Measurements from ENCODE around the gene HDGF.
"Not testable (repeated sequence)": the region's sequence is repeated elsewhere in the genome, so short reads cannot be mapped to it uniquely, and the experiment has no call there.

Gene HDGF

GRCh38 chr1:156760092-156760795 lies 8.8 kb upstream of the HDGF start:
- Histone ChIP-seq H2BK5ac (ENCODE audit: low read depth, low read length, poor library complexity) (no peak overlapping the region), H3K18ac (ENCODE audit: low read length) (no peak overlapping the region), H3K4me1 (ENCODE audit: control insufficient read depth in 1 of 2, insufficient read depth in 2 of 2, low read length in 2 of 2) (no peaks in the 10 kb centered on the region), H4K91ac (ENCODE audit: low read depth, low read length) (no peak overlapping the region), H4K12ac (ENCODE audit: low read depth, low read length) (no peak overlapping the region), H3K27me3 (ENCODE audit: insufficient read depth, low read length) (no peaks in the 10 kb centered on the region), H3K4ac (ENCODE audit: low read depth, low read length) (no peak overlapping the region), H3K27ac (ENCODE audit: low read depth, low read length) (no peak overlapping the region), H3K79me1 (ENCODE audit: low read length) (no peaks in the 10 kb centered on the region), H3K23ac (ENCODE audit: low read length) (no peak overlapping the region), H3K9me3 (ENCODE audit: insufficient read depth, low read depth, low read length) (no peaks in the 10 kb centered on the region), H2BK12ac (ENCODE audit: low read length) (no peak overlapping the region), H3K14ac (ENCODE audit: low read length) (no peak overlapping the region), H2AFZ (ENCODE audit: insufficient read depth, low read length, poor library complexity) (no peak overlapping the region), H3K36me3 (ENCODE audit: control insufficient read depth in 1 of 2, insufficient read depth in 2 of 2, low read length in 2 of 2) (no peaks in the 10 kb centered on the region), H3K4me3 (ENCODE audit: low read depth, low read length) (no peak overlapping the region), H2BK120ac (ENCODE audit: insufficient read depth, low read length, poor library complexity) (no peak overlapping the region), H3K4me2 (ENCODE audit: low read length) (no peak overlapping the region), H3K9ac (ENCODE audit: low read length) (no peak overlapping the region), H2AK5ac (ENCODE audit: low read length) (no peak overlapping the region), H3K79me2 (ENCODE audit: control insufficient read depth, insufficient read depth, low read length, poor library complexity) (no peaks in the 10 kb centered on the region), H4K8ac (ENCODE audit: low read depth, low read length) (no peak overlapping the region)
- DNase-seq: no peak
- WGBS (ENCODE audit: extremely low coverage, insufficient coverage, insufficient read length): no CpG with 5 or more reads among the region's 6 CpGs

GRCh38 chr1:156757572-156758253 lies 6.2 kb upstream of the HDGF start:
- H3K79me2 ChIP-seq (ENCODE audit: control insufficient read depth, insufficient read depth, low read length, poor library complexity); H3K23ac ChIP-seq (ENCODE audit: low read length); H2AK5ac ChIP-seq (ENCODE audit: low read length); DNase-seq; H3K36me3 ChIP-seq (ENCODE audit: control insufficient read depth in 1 of 2, insufficient read depth in 2 of 2, low read length in 2 of 2); H2AFZ ChIP-seq (ENCODE audit: insufficient read depth, low read length, poor library complexity); H3K4me3 ChIP-seq (ENCODE audit: low read depth, low read length); H4K12ac ChIP-seq (ENCODE audit: low read depth, low read length); H3K4ac ChIP-seq (ENCODE audit: low read depth, low read length); H3K79me1 ChIP-seq (ENCODE audit: low read length); H4K91ac ChIP-seq (ENCODE audit: low read depth, low read length); H2BK5ac ChIP-seq (ENCODE audit: low read depth, low read length, poor library complexity); H3K9ac ChIP-seq (ENCODE audit: low read length); H3K18ac ChIP-seq (ENCODE audit: low read length); H3K27ac ChIP-seq (ENCODE audit: low read depth, low read length); H2BK120ac ChIP-seq (ENCODE audit: insufficient read depth, low read length, poor library complexity); H4K8ac ChIP-seq (ENCODE audit: low read depth, low read length); H2BK12ac ChIP-seq (ENCODE audit: low read length); H3K4me2 ChIP-seq (ENCODE audit: low read length); H3K27me3 ChIP-seq (ENCODE audit: insufficient read depth, low read length); H3K4me1 ChIP-seq (ENCODE audit: control insufficient read depth in 1 of 2, insufficient read depth in 2 of 2, low read length in 2 of 2); H3K14ac ChIP-seq (ENCODE audit: low read length); H3K9me3 ChIP-seq (ENCODE audit: insufficient read depth, low read depth, low read length): not testable (repeated sequence)
- no CpG with 5 or more reads among the region's 10 CpGs for WGBS (ENCODE audit: extremely low coverage, insufficient coverage, insufficient read length)

GRCh38 chr1:156756355-156756754 lies 4.9 kb upstream of the HDGF start:
- Histone ChIP-seq H3K27ac (ENCODE audit: low read depth, low read length) (no peak overlapping the region), H3K23ac (ENCODE audit: low read length) (no peak overlapping the region), H4K8ac (ENCODE audit: low read depth, low read length) (no peak overlapping the region), H3K4me1 (ENCODE audit: control insufficient read depth in 1 of 2, insufficient read depth in 2 of 2, low read length in 2 of 2) (peaks cover 0 to 5% of the 10 kb centered on the region in 2 experiments), H3K4me2 (ENCODE audit: low read length) (no peak overlapping the region), H2BK12ac (ENCODE audit: low read length) (no peak overlapping the region), H4K12ac (ENCODE audit: low read depth, low read length) (no peak overlapping the region), H2AK5ac (ENCODE audit: low read length) (no peak overlapping the region), H3K36me3 (ENCODE audit: control insufficient read depth in 1 of 2, insufficient read depth in 2 of 2, low read length in 2 of 2) (peaks cover 0 to 3% of the 10 kb centered on the region in 2 experiments), H3K9ac (ENCODE audit: low read length) (no peak overlapping the region), H2BK120ac (ENCODE audit: insufficient read depth, low read length, poor library complexity) (no peak overlapping the region), H3K27me3 (ENCODE audit: insufficient read depth, low read length) (no peaks in the 10 kb centered on the region), H4K91ac (ENCODE audit: low read depth, low read length) (no peak overlapping the region), H3K79me1 (ENCODE audit: low read length) (peaks cover 6% of the 10 kb centered on the region), H3K18ac (ENCODE audit: low read length) (no peak overlapping the region), H3K14ac (ENCODE audit: low read length) (no peak overlapping the region), H2BK5ac (ENCODE audit: low read depth, low read length, poor library complexity) (no peak overlapping the region), H3K4ac (ENCODE audit: low read depth, low read length) (no peak overlapping the region), H3K79me2 (ENCODE audit: control insufficient read depth, insufficient read depth, low read length, poor library complexity) (peaks cover 6% of the 10 kb centered on the region), H3K4me3 (ENCODE audit: low read depth, low read length) (no peak overlapping the region), H3K9me3 (ENCODE audit: insufficient read depth, low read depth, low read length) (no peaks in the 10 kb centered on the region), H2AFZ (ENCODE audit: insufficient read depth, low read length, poor library complexity) (no peak overlapping the region)
- WGBS (ENCODE audit: extremely low coverage, insufficient coverage, insufficient read length): no CpG with 5 or more reads among the region's 1 CpG
- peak; percentile 51 to 88 for DNase-seq

- H2BK12ac ChIP-seq (ENCODE audit: low read length): no peak overlapping the region
- no peak overlapping the region for H4K12ac ChIP-seq (ENCODE audit: low read depth, low read length)
- peaks cover 0 to 3% of the 10 kb centered on the region in 2 experiments for H3K36me3 ChIP-seq (ENCODE audit: control insufficient read depth in 1 of 2, insufficient read depth in 2 of 2, low read length in 2 of 2)
- no peaks in the 10 kb centered on the region for H3K9me3 ChIP-seq (ENCODE audit: insufficient read depth, low read depth, low read length)
- H3K18ac ChIP-seq (ENCODE audit: low read length): no peak overlapping the region
- no peak overlapping the region for H4K8ac ChIP-seq (ENCODE audit: low read depth, low read length)
- no peak for DNase-seq
- no peak overlapping the region for H2AFZ ChIP-seq (ENCODE audit: insufficient read depth, low read length, poor library complexity)
- H3K4me1 ChIP-seq (ENCODE audit: control insufficient read depth in 1 of 2, insufficient read depth in 2 of 2, low read length in 2 of 2): peaks cover 0 to 5% of the 10 kb centered on the region in 2 experiments
- H3K4me3 ChIP-seq (ENCODE audit: low read depth, low read length): no peak overlapping the region
- no peak overlapping the region for H3K27ac ChIP-seq (ENCODE audit: low read depth, low read length)
- no peak overlapping the region for H4K91ac ChIP-seq (ENCODE audit: low read depth, low read length)
- no peak overlapping the region for H3K4me2 ChIP-seq (ENCODE audit: low read length)
- no peak overlapping the region for H2BK5ac ChIP-seq (ENCODE audit: low read depth, low read length, poor library complexity)
- H3K23ac ChIP-seq (ENCODE audit: low read length): no peak overlapping the region
- H3K27me3 ChIP-seq (ENCODE audit: insufficient read depth, low read length): no peaks in the 10 kb centered on the region
- H3K79me2 ChIP-seq (ENCODE audit: control insufficient read depth, insufficient read depth, low read length, poor library complexity): peaks cover 13% of the 10 kb centered on the region
- H2BK120ac ChIP-seq (ENCODE audit: insufficient read depth, low read length, poor library complexity): no peak overlapping the region
- no peak overlapping the region for H3K4ac ChIP-seq (ENCODE audit: low read depth, low read length)
- H3K14ac ChIP-seq (ENCODE audit: low read length): no peak overlapping the region
- no peak overlapping the region for H2AK5ac ChIP-seq (ENCODE audit: low read length)
- peaks cover 14% of the 10 kb centered on the region for H3K79me1 ChIP-seq (ENCODE audit: low read length)
- no peak overlapping the region for H3K9ac ChIP-seq (ENCODE audit: low read length)
- WGBS (ENCODE audit: extremely low coverage, insufficient coverage, insufficient read length): no CpG with 5 or more reads among the region's 5 CpGs
Measured at GRCh38 chr1:156755527-156755950, 4.1 kb upstream of the HDGF start.
